COLO829 (cell line): Measurements from ENCODE around the gene PTPRA.
"Not testable (repeated sequence)": the region's sequence is repeated elsewhere in the genome, so short reads cannot be mapped to it uniquely, and the experiment has no call there.

Experiments used
- DNase-seq: peaks from one replicate; pipeline ENCODE4 v3.0.0; 2012; ENCODE audit warnings: low spot score

Gene PTPRA

GRCh38 chr20:2998728-2999127, 125.4 kb downstream of the PTPRA start:
- DNase-seq, result no peak

GRCh38 chr20:3000852-3001523, 127.7 kb downstream of the PTPRA start:
- peak; percentile 76 for DNase-seq

GRCh38 chr20:3003416-3003815, 130.1 kb downstream of the PTPRA start:
- no peak for DNase-seq

- no peak for DNase-seq
Observed at GRCh38 chr20:3010985-3011723, 137.9 kb downstream of the PTPRA start.

GRCh38 chr20:3011752-3012151, 138.5 kb downstream of the PTPRA start:
- DNase-seq, result no peak

GRCh38 chr20:3013771-3014170, 140.5 kb downstream of the PTPRA start:
- DNase-seq, result no peak

- no peak for DNase-seq
Observed at GRCh38 chr20:3014179-3014578, 140.9 kb downstream of the PTPRA start.

GRCh38 chr20:3014662-3015061, 141.4 kb downstream of the PTPRA start:
- no peak for DNase-seq

GRCh38 chr20:3015302-3015701, 142.0 kb downstream of the PTPRA start:
- not testable (repeated sequence) for DNase-seq

- no peak for DNase-seq
Observed at GRCh38 chr20:3021327-3021726, 148.0 kb downstream of the PTPRA start.

GRCh38 chr20:3021777-3022176, 148.5 kb downstream of the PTPRA start:
- DNase-seq, result no peak

- DNase-seq, result not testable (repeated sequence)
Observed at GRCh38 chr20:3022559-3023490, 149.5 kb downstream of the PTPRA start.

- no peak for DNase-seq
Observed at GRCh38 chr20:3027987-3028386, 154.7 kb downstream of the PTPRA start.

- no peak for DNase-seq
Observed at GRCh38 chr20:3031524-3032147, 158.4 kb downstream of the PTPRA start.

- no peak for DNase-seq
Observed at GRCh38 chr20:3032624-3033023, 159.3 kb downstream of the PTPRA start.

- DNase-seq, result no peak
Observed at GRCh38 chr20:3037654-3038053, 164.4 kb downstream of the PTPRA start.

- DNase-seq, result no peak
Observed at GRCh38 chr20:3038454-3038853, 165.2 kb downstream of the PTPRA start.

GRCh38 chr20:3039426-3039825, 166.1 kb downstream of the PTPRA start:
- no peak for DNase-seq

GRCh38 chr20:3040086-3040485, 166.8 kb downstream of the PTPRA start:
- DNase-seq, result no peak

- no peak for DNase-seq
Observed at GRCh38 chr20:3041854-3042409, 168.7 kb downstream of the PTPRA start.

- DNase-seq, result no peak
Observed at GRCh38 chr20:3042625-3043024, 169.3 kb downstream of the PTPRA start.

GRCh38 chr20:3043322-3043721, 170.0 kb downstream of the PTPRA start, which contains the start of gene GNRH2:
Gene GNRH2, plus strand, starts transcription at chr20:3043622. Its CDS starts 793 bp downstream, at chr20:3044415.
- DNase-seq, result no peak
